ENCODE results near the gene TMEM200A.

GRCh38 chr6:130485870-130486269 is 120.1 kb downstream of the TMEM200A start:
- no peak for TF ChIP-seq EZH2 (IDR thresholded peaks at IDR 0.05)
- no peak for TF ChIP-seq POLR2AphosphoS5 (IDR thresholded peaks at IDR 0.05; ENCODE audit: borderline replicate concordance, low read depth, low read length)
- TF ChIP-seq FOXP2 (optimal IDR thresholded peaks at IDR 0.05; ENCODE audit: control extremely low read depth, extremely low read length, insufficient read depth): no peak

All from SK-N-MC (cell line).